Testis (tissue), 2 donors: ENCODE data around the gene NOX3.
"Not testable (repeated sequence)": the region's sequence is repeated elsewhere in the genome, so short reads cannot be mapped to it uniquely, and the experiment has no call there.

ENCODE experiments used
- CTCF ChIP-seq, 3 experiments: fragments of 450-650 bp in 2 of 3; fragments of 200-600 bp in 1 of 3; sonication (generic) in 1 of 3; IDR thresholded peaks; one replicate each; pipeline ENCODE4 v1.5.1; 2016 to 2019; ENCODE audit warnings: antibody characterized with exemption in 3 of 3, mild to moderate bottlenecking in 2 of 3, moderate library complexity in 1 of 3
- POLR2A ChIP-seq: fragments of 450-650 bp; IDR thresholded peaks from one replicate; pipeline ENCODE4 v1.6.1; 2017; ENCODE audit warnings: antibody characterized with exemption, mild to moderate bottlenecking, moderate library complexity

GRCh38 chr6:155364021-155364420 lies 91.6 kb downstream of the NOX3 start:
- not testable (repeated sequence) for TF ChIP-seq POLR2A; CTCF (IDR thresholded peaks at IDR 0.05)
